H9 (cell line): ENCODE data around the gene C3orf22. TPM values are rescaled to one million over a fixed set of nuclear protein-coding genes. Genes with fewer than 3 reads are reported as not detected.

Experiments
- DNase-seq: peaks from one replicate; pipeline ENCODE4 v3.0.0-alpha.2; 2017
- H2AFZ ChIP-seq: one replicate; pipeline ENCODE4 v1.6.1; 2013; ENCODE audit warnings: mild to moderate bottlenecking, low read length, control low read depth, moderate library complexity
- H2AK5ac ChIP-seq: 2 replicates; pipeline ENCODE4 v1.6.1; 2013; ENCODE audit warnings: low read length, control low read depth, mixed read lengths; ENCODE audit not compliant: insufficient read length
- H2BK120ac ChIP-seq: one replicate; pipeline ENCODE4 v1.6.1; 2013; ENCODE audit warnings: low read depth, mild to moderate bottlenecking, low read length, control low read depth, inconsistent platforms; ENCODE audit not compliant: poor library complexity, severe bottlenecking
- H2BK12ac ChIP-seq: 2 replicates; pipeline ENCODE4 v1.6.1; 2013; ENCODE audit warnings: low read length, control low read depth, mixed read lengths, low read depth; ENCODE audit not compliant: insufficient read length
- H2BK15ac ChIP-seq: 2 replicates; pipeline ENCODE4 v1.6.1; 2013; ENCODE audit warnings: low read depth, low read length, control low read depth
- H2BK20ac ChIP-seq: one replicate; pipeline ENCODE4 v1.6.1; 2013; ENCODE audit warnings: low read depth, mild to moderate bottlenecking, low read length, control low read depth, inconsistent platforms; ENCODE audit not compliant: poor library complexity, severe bottlenecking
- H2BK5ac ChIP-seq: 2 replicates; pipeline ENCODE4 v1.6.1; 2013; ENCODE audit warnings: low read length, control low read depth, mixed read lengths; ENCODE audit not compliant: insufficient read length
- H3K14ac ChIP-seq: 2 replicates; pipeline ENCODE4 v1.6.1; 2013; ENCODE audit warnings: low read length, control low read depth; ENCODE audit not compliant: insufficient read depth
- H3K18ac ChIP-seq: 2 replicates; pipeline ENCODE4 v1.6.1; 2013; ENCODE audit warnings: low read depth, mild to moderate bottlenecking, mixed read lengths, low read length, control low read depth; ENCODE audit not compliant: insufficient read length
- H3K23ac ChIP-seq: 2 replicates; pipeline ENCODE4 v1.6.1; 2013; ENCODE audit warnings: low read length, control low read depth, mixed read lengths, low read depth; ENCODE audit not compliant: insufficient read length
- H3K23me2 ChIP-seq: 2 replicates; pipeline ENCODE4 v1.6.1; 2013; ENCODE audit warnings: low read depth, mild to moderate bottlenecking, mixed read lengths, low read length, control low read depth; ENCODE audit not compliant: insufficient read length, poor library complexity, severe bottlenecking
- H3K27ac ChIP-seq: 2 replicates; pipeline ENCODE4 v1.5.1; 2013; ENCODE audit warnings: low read length, control low read depth, mixed read lengths, low read depth; ENCODE audit not compliant: insufficient read length
- H3K27me3 ChIP-seq: 2 replicates; pipeline ENCODE4 v1.6.1; 2013; ENCODE audit warnings: low read length, control low read depth, inconsistent platforms; ENCODE audit not compliant: insufficient read depth
- H3K4ac ChIP-seq: 2 replicates; pipeline ENCODE4 v1.6.1; 2013; ENCODE audit warnings: low read depth, mild to moderate bottlenecking, control low read depth, inconsistent platforms, low read length, moderate library complexity
- H3K4me1 ChIP-seq: 2 replicates; pipeline ENCODE4 v1.6.1; 2013; ENCODE audit warnings: low read length, control low read depth, inconsistent platforms; ENCODE audit not compliant: insufficient read depth
- H3K4me2 ChIP-seq: 2 replicates; pipeline ENCODE4 v1.6.1; 2013; ENCODE audit warnings: low read length, control low read depth, mixed read lengths; ENCODE audit not compliant: insufficient read length, insufficient read depth
- H3K56ac ChIP-seq: 2 replicates; pipeline ENCODE4 v1.6.1; 2013; ENCODE audit warnings: low read depth, mild to moderate bottlenecking, mixed read lengths, low read length, control low read depth; ENCODE audit not compliant: insufficient read length
- H3K79me1 ChIP-seq: 2 replicates; pipeline ENCODE4 v1.6.1; 2013; ENCODE audit warnings: low read depth, mild to moderate bottlenecking, moderate library complexity, low read length, control low read depth, inconsistent platforms; ENCODE audit not compliant: insufficient read depth, poor library complexity, severe bottlenecking
- H3K79me2 ChIP-seq: 2 replicates; pipeline ENCODE4 v1.6.1; 2013; ENCODE audit warnings: low read length, control low read depth, inconsistent platforms; ENCODE audit not compliant: insufficient read depth
- H3K9ac ChIP-seq: 2 replicates; pipeline ENCODE4 v1.6.1; 2013; ENCODE audit warnings: low read length, control low read depth, mixed read lengths; ENCODE audit not compliant: insufficient read length; ENCODE audit errors: extremely low read depth
- H3K9me3 ChIP-seq: one replicate; pipeline ENCODE4 v1.6.1; 2013; ENCODE audit warnings: low read depth, low read length, inconsistent platforms; ENCODE audit not compliant: control insufficient read depth
- H3T11ph ChIP-seq: one replicate; pipeline ENCODE4 v1.6.1; 2013; ENCODE audit warnings: mild to moderate bottlenecking, low read length, control low read depth, inconsistent platforms
- H4K20me1 ChIP-seq: one replicate; pipeline ENCODE4 v1.6.1; 2013; ENCODE audit not compliant: control insufficient read depth, insufficient read length, insufficient read depth
- H4K5ac ChIP-seq: 2 replicates; pipeline ENCODE4 v1.6.1; 2013; ENCODE audit warnings: low read depth, mild to moderate bottlenecking, mixed read lengths, low read length, control low read depth; ENCODE audit not compliant: insufficient read length
- H4K8ac ChIP-seq: replicated peaks from 2 replicates; pipeline ENCODE4 v1.6.1; 2013; ENCODE audit warnings: low read length, control low read depth, mixed read lengths, low read depth; ENCODE audit not compliant: insufficient read length
- H4K91ac ChIP-seq: 2 replicates; pipeline ENCODE4 v1.6.1; 2013; ENCODE audit warnings: low read depth, mild to moderate bottlenecking, moderate library complexity, mixed read lengths, low read length, control low read depth; ENCODE audit not compliant: insufficient read length
- H3K27ac Mint-ChIP-seq, 3 experiments: 2 replicates in 2 of 3; 3 replicates in 1 of 3; pipeline ENCODE4 v1.8.0; 2020 to 2021; ENCODE audit warnings: mixed read lengths in 3 of 3, mild to moderate bottlenecking in 1 of 3, moderate library complexity in 1 of 3
- H3K27me3 Mint-ChIP-seq: 2 replicates; pipeline ENCODE4 v1.8.0; 2021; ENCODE audit warnings: low read depth, mild to moderate bottlenecking, moderate library complexity, mixed read lengths
- H3K36me3 Mint-ChIP-seq, 3 experiments: 2 replicates in 2 of 3; 3 replicates in 1 of 3; pipeline ENCODE4 v1.8.0; 2020 to 2021; ENCODE audit warnings: low read depth in 3 of 3, mixed read lengths in 3 of 3; ENCODE audit not compliant: insufficient read depth in 1 of 3
- H3K4me1 Mint-ChIP-seq, 2 experiments: 2 replicates each; pipeline ENCODE4 v1.8.0; 2020; ENCODE audit warnings: mixed read lengths in 2 of 2
- H3K4me3 Mint-ChIP-seq, 2 experiments: 2 replicates in 1 of 2; 3 replicates in 1 of 2; pipeline ENCODE4 v1.8.0; 2020 to 2021; ENCODE audit warnings: mild to moderate bottlenecking in 2 of 2, mixed read lengths in 2 of 2, moderate library complexity in 1 of 2
- H3K9me3 Mint-ChIP-seq, 2 experiments: 2 replicates in 1 of 2; 3 replicates in 1 of 2; pipeline ENCODE4 v1.8.0; 2020; ENCODE audit warnings: mild to moderate bottlenecking in 2 of 2, mixed read lengths in 2 of 2, moderate library complexity in 1 of 2
- CTCF ChIP-seq: fragments of 200-600 bp; sonication (generic); conservative IDR thresholded peaks from 3 replicates; pipeline ENCODE4 v1.8.0; 2021; ENCODE audit warnings: antibody characterized with exemption, mild to moderate bottlenecking
- WGBS: extraction: QIAGEN DNeasy Blood & Tissue Kit; methylation state at CpG from one replicate; pipeline ENCODE4 v1.1.7; 2013; ENCODE audit warnings: missing lambda C conversion rate, low lambda C conversion rate, mixed read lengths; ENCODE audit not compliant: insufficient read length; ENCODE audit errors: extremely low coverage; 5-methylcytosine and 5-hydroxymethylcytosine counted together
- total RNA-seq: library from RNA; stranded (reverse); gene quantifications from 2 replicates; pipeline ENCODE4 v1.2.1, GENCODE V29; 2021

C3orf22 gene
- total RNA-seq, 1 experiment from 2014 or later, result not detected

DNA sequence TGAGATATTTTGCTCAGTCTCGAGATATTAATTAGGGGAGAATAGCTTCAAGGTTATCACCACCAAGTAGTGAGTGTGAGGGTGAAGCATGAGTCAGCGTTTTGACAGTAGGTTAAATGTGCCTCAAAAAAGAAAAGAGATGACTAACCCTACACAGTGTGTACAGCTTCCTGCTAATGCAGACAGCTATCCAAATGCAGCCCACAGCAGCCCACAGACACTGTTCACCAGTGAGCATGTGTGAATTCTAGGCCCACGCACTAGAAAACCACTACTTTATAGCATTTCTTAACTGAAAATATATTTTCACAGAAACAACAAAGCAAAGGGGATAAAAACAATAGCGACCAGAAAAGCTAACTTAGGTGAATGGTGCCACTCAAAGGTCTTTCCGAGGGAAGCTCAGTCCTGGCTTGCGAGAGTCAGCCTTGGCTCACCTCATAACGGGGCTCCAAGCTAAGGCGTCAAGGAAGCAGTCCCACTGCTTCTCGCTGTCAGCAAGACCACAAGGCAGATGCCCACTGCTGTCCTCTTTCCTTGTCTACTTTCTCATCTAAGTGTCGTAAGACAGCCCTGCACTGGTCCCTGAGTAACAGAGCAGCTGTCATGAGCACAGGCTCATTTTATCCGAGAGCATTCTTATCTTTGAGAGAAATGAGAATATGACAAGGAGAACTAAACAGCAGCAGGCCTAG, 48.6 kb upstream of the C3orf22 start:
- Histone ChIP-seq H4K8ac (no peak overlapping the region), H3K18ac (no peak overlapping the region), H3K56ac (no peak overlapping the region), H3K4me2 (no peak overlapping the region), H3K9ac (no peak overlapping the region), H4K20me1 (no peaks in the 10 kb centered on the region), H3K4me1 (no peaks in the 10 kb centered on the region), H2AK5ac (no peak overlapping the region), H2BK120ac (no peak overlapping the region), H2BK20ac (no peak overlapping the region), H4K91ac (no peak overlapping the region), H3K79me1 (no peaks in the 10 kb centered on the region), H3K27me3 (no peaks in the 10 kb centered on the region), H3K23me2 (no peaks in the 10 kb centered on the region), H3K9me3 (no peaks in the 10 kb centered on the region), H2BK5ac (no peak overlapping the region), H3K4ac (no peak overlapping the region), H3K79me2 (no peaks in the 10 kb centered on the region), H3K27ac (no peak overlapping the region), H2AFZ (no peak overlapping the region), H3K23ac (no peak overlapping the region), H3K14ac (no peak overlapping the region), H2BK12ac (no peak overlapping the region), H2BK15ac (no peak overlapping the region), H4K5ac (no peak overlapping the region), H3T11ph (no peak overlapping the region)
- peak overlapping the region in 2 of 3 experiments; percentile 18 to 40; a peak in 1 of 7 replicates for H3K27ac Mint-ChIP-seq
- no CpG with 5 or more reads among the region's 11 CpGs for WGBS
- DNase-seq, result no peak
- TF ChIP-seq CTCF, result no peak
- H3K4me3 Mint-ChIP-seq, result no peak overlapping the region
- no peaks in the 10 kb centered on the region for H3K27me3 Mint-ChIP-seq
- H3K4me1 Mint-ChIP-seq, result no peaks in the 10 kb centered on the region
- no peaks in the 10 kb centered on the region for H3K9me3 Mint-ChIP-seq
- peaks cover 0 to 7% (median 2%) of the 10 kb centered on the region in 3 experiments; a peak in 4 of 7 replicates for H3K36me3 Mint-ChIP-seq
